Testis (tissue), 2 donors: ENCODE data around the gene HEXD.

Source experiments
- CTCF ChIP-seq, 3 experiments: fragments of 450-650 bp in 2 of 3; fragments of 200-600 bp in 1 of 3; sonication (generic) in 1 of 3; IDR thresholded peaks; one replicate each; pipeline ENCODE4 v1.5.1; 2016 to 2019; ENCODE audit warnings: antibody characterized with exemption in 3 of 3, mild to moderate bottlenecking in 2 of 3, moderate library complexity in 1 of 3
- POLR2A ChIP-seq: fragments of 450-650 bp; IDR thresholded peaks from one replicate; pipeline ENCODE4 v1.6.1; 2017; ENCODE audit warnings: antibody characterized with exemption, mild to moderate bottlenecking, moderate library complexity

- TF ChIP-seq CTCF (IDR thresholded peaks at IDR 0.05): no peak
- no peak for TF ChIP-seq POLR2A
Measured at GRCh38 chr17:82449131-82449882, 31.2 kb downstream of the HEXD start.
